ENCODE measurements around the gene KATNAL2. TPM values are rescaled to one million over a fixed set of nuclear protein-coding genes. Genes with fewer than 3 reads are reported as not detected.

KATNAL2 gene
- total RNA-seq, 1 experiment from 2014 or later = 2.0 TPM

- POLR2A ChIA-PET (ENCODE audit: unreplicated experiment) = no interaction called here
- no peaks in the 10 kb centered on the region for H3K4me1 ChIP-seq (ENCODE audit: insufficient read depth, low read length)
- no TSS peak for BruUV-seq (replicated peaks)
- CTCF ChIA-PET = no interaction called here
- no peak overlapping the region for H3K27ac ChIP-seq (ENCODE audit: low read length)
- no peaks in the 10 kb centered on the region for H3K9me3 ChIP-seq (ENCODE audit: low read length)
- no peak overlapping the region for H3K4me3 ChIP-seq (ENCODE audit: low read length)
- H3K4me2 ChIP-seq (ENCODE audit: low read length) = no peak overlapping the region
- intact Hi-C loops (cut with micrococcal nuclease) = no loop called here
- no peaks in the 10 kb centered on the region for H3K27me3 ChIP-seq (ENCODE audit: low read length)
- no peak overlapping the region for H3K9ac ChIP-seq (ENCODE audit: low read length)
- no peaks in the 10 kb centered on the region for H3K79me2 ChIP-seq (ENCODE audit: low read length)
- TF ChIP-seq, protein P1, sequence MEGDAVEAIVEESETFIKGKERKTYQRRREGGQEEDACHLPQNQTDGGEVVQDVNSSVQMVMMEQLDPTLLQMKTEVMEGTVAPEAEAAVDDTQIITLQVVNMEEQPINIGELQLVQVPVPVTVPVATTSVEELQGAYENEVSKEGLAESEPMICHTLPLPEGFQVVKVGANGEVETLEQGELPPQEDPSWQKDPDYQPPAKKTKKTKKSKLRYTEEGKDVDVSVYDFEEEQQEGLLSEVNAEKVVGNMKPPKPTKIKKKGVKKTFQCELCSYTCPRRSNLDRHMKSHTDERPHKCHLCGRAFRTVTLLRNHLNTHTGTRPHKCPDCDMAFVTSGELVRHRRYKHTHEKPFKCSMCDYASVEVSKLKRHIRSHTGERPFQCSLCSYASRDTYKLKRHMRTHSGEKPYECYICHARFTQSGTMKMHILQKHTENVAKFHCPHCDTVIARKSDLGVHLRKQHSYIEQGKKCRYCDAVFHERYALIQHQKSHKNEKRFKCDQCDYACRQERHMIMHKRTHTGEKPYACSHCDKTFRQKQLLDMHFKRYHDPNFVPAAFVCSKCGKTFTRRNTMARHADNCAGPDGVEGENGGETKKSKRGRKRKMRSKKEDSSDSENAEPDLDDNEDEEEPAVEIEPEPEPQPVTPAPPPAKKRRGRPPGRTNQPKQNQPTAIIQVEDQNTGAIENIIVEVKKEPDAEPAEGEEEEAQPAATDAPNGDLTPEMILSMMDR (conservative IDR thresholded peaks at IDR 0.05; ENCODE audit: low read depth, low read length) = no peak
- no peak for TF ChIP-seq EZH2 (IDR thresholded peaks at IDR 0.05; ENCODE audit: low read length, unreplicated experiment)
- no peak for TF ChIP-seq EZH2phosphoT487 (IDR thresholded peaks at IDR 0.05; ENCODE audit: borderline replicate concordance, low read length)
- no peak for ATAC-seq
- no peak overlapping the region for H2AFZ ChIP-seq (ENCODE audit: low read length)
- no peaks in the 10 kb centered on the region for H3K36me3 ChIP-seq (ENCODE audit: low read depth, low read length)
- H3K9me2 ChIP-seq (replicated peaks; ENCODE audit: low read length) = no peaks in the 10 kb centered on the region
- no peak for DNase-seq
- H4K20me1 ChIP-seq (ENCODE audit: low read length) = no peaks in the 10 kb centered on the region
- no peaks in the 10 kb centered on the region for H3F3A ChIP-seq (ENCODE audit: low read length, unreplicated experiment)
These were observed 197.8 kb downstream of the KATNAL2 start for GRCh38 chr18:47115205-47115604.

DNA sequence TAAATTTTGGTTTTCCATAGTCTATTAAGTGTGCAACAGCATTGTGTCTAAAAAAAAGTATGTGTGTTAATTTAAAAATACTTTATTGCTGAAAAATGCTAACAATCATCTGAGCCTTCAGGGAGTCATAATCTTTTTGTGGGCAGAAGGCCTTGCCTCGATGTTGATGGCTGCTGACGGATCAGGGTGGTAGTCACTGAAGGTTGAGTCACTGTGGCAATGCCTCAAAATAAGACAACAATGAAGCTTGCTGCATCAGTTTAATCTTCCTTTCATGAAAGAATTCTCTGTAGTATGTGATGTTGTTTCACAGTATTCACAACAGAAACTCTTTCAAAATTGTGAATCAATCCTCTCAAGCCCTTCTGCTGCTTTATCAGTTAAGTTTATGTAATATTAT lies 201.6 kb downstream of the KATNAL2 start:
- no peaks in the 10 kb centered on the region for H3K9me2 ChIP-seq (replicated peaks; ENCODE audit: low read length)
- no peak overlapping the region for H2AFZ ChIP-seq (ENCODE audit: low read length)
- TF ChIP-seq EZH2phosphoT487 (IDR thresholded peaks at IDR 0.05; ENCODE audit: borderline replicate concordance, low read length) (no peak), EZH2 (IDR thresholded peaks at IDR 0.05; ENCODE audit: low read length, unreplicated experiment) (no peak)
- TF ChIP-seq, protein P1 (conservative IDR thresholded peaks at IDR 0.05; ENCODE audit: low read depth, low read length) = no peak
- no peak for DNase-seq
- no peaks in the 10 kb centered on the region for H3K4me1 ChIP-seq (ENCODE audit: insufficient read depth, low read length)
- no peaks in the 10 kb centered on the region for H3K27me3 ChIP-seq (ENCODE audit: low read length)
- ATAC-seq = no peak
- CTCF ChIA-PET = interaction anchor here (0.6 kb wide), 1 partner anchor 91 kb away, joined by 6 read pairs; no protein-coding TSS in a partner anchor
- H3K79me2 ChIP-seq (ENCODE audit: low read length) = no peaks in the 10 kb centered on the region
- H4K20me1 ChIP-seq (ENCODE audit: low read length) = no peaks in the 10 kb centered on the region
- POLR2A ChIA-PET (ENCODE audit: unreplicated experiment) = no interaction called here
- H3K27ac ChIP-seq (ENCODE audit: low read length) = no peak overlapping the region
- H3K9ac ChIP-seq (ENCODE audit: low read length) = no peak overlapping the region
- no peaks in the 10 kb centered on the region for H3K9me3 ChIP-seq (ENCODE audit: low read length)
- H3K4me3 ChIP-seq (ENCODE audit: low read length) = no peak overlapping the region
- intact Hi-C loops (cut with micrococcal nuclease) = no loop called here
- H3F3A ChIP-seq (ENCODE audit: low read length, unreplicated experiment) = no peaks in the 10 kb centered on the region
- BruUV-seq (replicated peaks) = no TSS peak
- no peaks in the 10 kb centered on the region for H3K36me3 ChIP-seq (ENCODE audit: low read depth, low read length)
- H3K4me2 ChIP-seq (ENCODE audit: low read length) = no peak overlapping the region

GRCh38 chr18:47120428-47120827 lies 203.0 kb downstream of the KATNAL2 start:
- DNase-seq (no peak), ATAC-seq (no peak)
- Histone ChIP-seq H3K36me3 (ENCODE audit: low read depth, low read length) (no peaks in the 10 kb centered on the region), H3K9ac (ENCODE audit: low read length) (no peak overlapping the region), H3K4me1 (ENCODE audit: insufficient read depth, low read length) (no peaks in the 10 kb centered on the region), H3K27ac (ENCODE audit: low read length) (no peak overlapping the region), H3F3A (ENCODE audit: low read length, unreplicated experiment) (no peaks in the 10 kb centered on the region), H3K4me2 (ENCODE audit: low read length) (no peak overlapping the region), H2AFZ (ENCODE audit: low read length) (no peak overlapping the region), H3K9me2 (replicated peaks; ENCODE audit: low read length) (no peaks in the 10 kb centered on the region), H4K20me1 (ENCODE audit: low read length) (no peaks in the 10 kb centered on the region), H3K9me3 (ENCODE audit: low read length) (no peaks in the 10 kb centered on the region), H3K79me2 (ENCODE audit: low read length) (no peaks in the 10 kb centered on the region), H3K4me3 (ENCODE audit: low read length) (no peak overlapping the region), H3K27me3 (ENCODE audit: low read length) (no peaks in the 10 kb centered on the region)
- ChIA-PET CTCF (no interaction called here), POLR2A (ENCODE audit: unreplicated experiment) (no interaction called here)
- intact Hi-C loops (cut with micrococcal nuclease) = no loop called here
- TF ChIP-seq EZH2phosphoT487 (IDR thresholded peaks at IDR 0.05; ENCODE audit: borderline replicate concordance, low read length) (no peak), EZH2 (IDR thresholded peaks at IDR 0.05; ENCODE audit: low read length, unreplicated experiment) (no peak)
- TF ChIP-seq, protein P1 (conservative IDR thresholded peaks at IDR 0.05; ENCODE audit: low read depth, low read length) = no peak
- no TSS peak for BruUV-seq (replicated peaks)

All from PC-3 (cell line).